H9 (cell line): ENCODE data around the gene CAT. TPM values are rescaled to one million over a fixed set of nuclear protein-coding genes. Genes with fewer than 3 reads are reported as not detected.

ENCODE experiments used
- DNase-seq: peaks from one replicate; pipeline ENCODE4 v3.0.0-alpha.2; 2017
- H2AFZ ChIP-seq: one replicate; pipeline ENCODE4 v1.6.1; 2013; ENCODE audit warnings: mild to moderate bottlenecking, low read length, control low read depth, moderate library complexity
- H2AK5ac ChIP-seq: 2 replicates; pipeline ENCODE4 v1.6.1; 2013; ENCODE audit warnings: low read length, control low read depth, mixed read lengths; ENCODE audit not compliant: insufficient read length
- H2BK120ac ChIP-seq: one replicate; pipeline ENCODE4 v1.6.1; 2013; ENCODE audit warnings: low read depth, mild to moderate bottlenecking, low read length, control low read depth, inconsistent platforms; ENCODE audit not compliant: poor library complexity, severe bottlenecking
- H2BK12ac ChIP-seq: 2 replicates; pipeline ENCODE4 v1.6.1; 2013; ENCODE audit warnings: low read length, control low read depth, mixed read lengths, low read depth; ENCODE audit not compliant: insufficient read length
- H2BK15ac ChIP-seq: 2 replicates; pipeline ENCODE4 v1.6.1; 2013; ENCODE audit warnings: low read depth, low read length, control low read depth
- H2BK20ac ChIP-seq: one replicate; pipeline ENCODE4 v1.6.1; 2013; ENCODE audit warnings: low read depth, mild to moderate bottlenecking, low read length, control low read depth, inconsistent platforms; ENCODE audit not compliant: poor library complexity, severe bottlenecking
- H2BK5ac ChIP-seq: 2 replicates; pipeline ENCODE4 v1.6.1; 2013; ENCODE audit warnings: low read length, control low read depth, mixed read lengths; ENCODE audit not compliant: insufficient read length
- H3K14ac ChIP-seq: 2 replicates; pipeline ENCODE4 v1.6.1; 2013; ENCODE audit warnings: low read length, control low read depth; ENCODE audit not compliant: insufficient read depth
- H3K18ac ChIP-seq: 2 replicates; pipeline ENCODE4 v1.6.1; 2013; ENCODE audit warnings: low read depth, mild to moderate bottlenecking, mixed read lengths, low read length, control low read depth; ENCODE audit not compliant: insufficient read length
- H3K23ac ChIP-seq: 2 replicates; pipeline ENCODE4 v1.6.1; 2013; ENCODE audit warnings: low read length, control low read depth, mixed read lengths, low read depth; ENCODE audit not compliant: insufficient read length
- H3K23me2 ChIP-seq: 2 replicates; pipeline ENCODE4 v1.6.1; 2013; ENCODE audit warnings: low read depth, mild to moderate bottlenecking, mixed read lengths, low read length, control low read depth; ENCODE audit not compliant: insufficient read length, poor library complexity, severe bottlenecking
- H3K27ac ChIP-seq: 2 replicates; pipeline ENCODE4 v1.5.1; 2013; ENCODE audit warnings: low read length, control low read depth, mixed read lengths, low read depth; ENCODE audit not compliant: insufficient read length
- H3K27me3 ChIP-seq: 2 replicates; pipeline ENCODE4 v1.6.1; 2013; ENCODE audit warnings: low read length, control low read depth, inconsistent platforms; ENCODE audit not compliant: insufficient read depth
- H3K4ac ChIP-seq: 2 replicates; pipeline ENCODE4 v1.6.1; 2013; ENCODE audit warnings: low read depth, mild to moderate bottlenecking, control low read depth, inconsistent platforms, low read length, moderate library complexity
- H3K4me1 ChIP-seq: 2 replicates; pipeline ENCODE4 v1.6.1; 2013; ENCODE audit warnings: low read length, control low read depth, inconsistent platforms; ENCODE audit not compliant: insufficient read depth
- H3K4me2 ChIP-seq: 2 replicates; pipeline ENCODE4 v1.6.1; 2013; ENCODE audit warnings: low read length, control low read depth, mixed read lengths; ENCODE audit not compliant: insufficient read length, insufficient read depth
- H3K56ac ChIP-seq: 2 replicates; pipeline ENCODE4 v1.6.1; 2013; ENCODE audit warnings: low read depth, mild to moderate bottlenecking, mixed read lengths, low read length, control low read depth; ENCODE audit not compliant: insufficient read length
- H3K79me1 ChIP-seq: 2 replicates; pipeline ENCODE4 v1.6.1; 2013; ENCODE audit warnings: low read depth, mild to moderate bottlenecking, moderate library complexity, low read length, control low read depth, inconsistent platforms; ENCODE audit not compliant: insufficient read depth, poor library complexity, severe bottlenecking
- H3K79me2 ChIP-seq: 2 replicates; pipeline ENCODE4 v1.6.1; 2013; ENCODE audit warnings: low read length, control low read depth, inconsistent platforms; ENCODE audit not compliant: insufficient read depth
- H3K9ac ChIP-seq: 2 replicates; pipeline ENCODE4 v1.6.1; 2013; ENCODE audit warnings: low read length, control low read depth, mixed read lengths; ENCODE audit not compliant: insufficient read length; ENCODE audit errors: extremely low read depth
- H3K9me3 ChIP-seq: one replicate; pipeline ENCODE4 v1.6.1; 2013; ENCODE audit warnings: low read depth, low read length, inconsistent platforms; ENCODE audit not compliant: control insufficient read depth
- H3T11ph ChIP-seq: one replicate; pipeline ENCODE4 v1.6.1; 2013; ENCODE audit warnings: mild to moderate bottlenecking, low read length, control low read depth, inconsistent platforms
- H4K20me1 ChIP-seq: one replicate; pipeline ENCODE4 v1.6.1; 2013; ENCODE audit not compliant: control insufficient read depth, insufficient read length, insufficient read depth
- H4K5ac ChIP-seq: 2 replicates; pipeline ENCODE4 v1.6.1; 2013; ENCODE audit warnings: low read depth, mild to moderate bottlenecking, mixed read lengths, low read length, control low read depth; ENCODE audit not compliant: insufficient read length
- H4K8ac ChIP-seq: replicated peaks from 2 replicates; pipeline ENCODE4 v1.6.1; 2013; ENCODE audit warnings: low read length, control low read depth, mixed read lengths, low read depth; ENCODE audit not compliant: insufficient read length
- H4K91ac ChIP-seq: 2 replicates; pipeline ENCODE4 v1.6.1; 2013; ENCODE audit warnings: low read depth, mild to moderate bottlenecking, moderate library complexity, mixed read lengths, low read length, control low read depth; ENCODE audit not compliant: insufficient read length
- H3K27ac Mint-ChIP-seq, 3 experiments: 2 replicates in 2 of 3; 3 replicates in 1 of 3; pipeline ENCODE4 v1.8.0; 2020 to 2021; ENCODE audit warnings: mixed read lengths in 3 of 3, mild to moderate bottlenecking in 1 of 3, moderate library complexity in 1 of 3
- H3K27me3 Mint-ChIP-seq: 2 replicates; pipeline ENCODE4 v1.8.0; 2021; ENCODE audit warnings: low read depth, mild to moderate bottlenecking, moderate library complexity, mixed read lengths
- H3K36me3 Mint-ChIP-seq, 3 experiments: 2 replicates in 2 of 3; 3 replicates in 1 of 3; pipeline ENCODE4 v1.8.0; 2020 to 2021; ENCODE audit warnings: low read depth in 3 of 3, mixed read lengths in 3 of 3; ENCODE audit not compliant: insufficient read depth in 1 of 3
- H3K4me1 Mint-ChIP-seq, 2 experiments: 2 replicates each; pipeline ENCODE4 v1.8.0; 2020; ENCODE audit warnings: mixed read lengths in 2 of 2
- H3K4me3 Mint-ChIP-seq, 2 experiments: 2 replicates in 1 of 2; 3 replicates in 1 of 2; pipeline ENCODE4 v1.8.0; 2020 to 2021; ENCODE audit warnings: mild to moderate bottlenecking in 2 of 2, mixed read lengths in 2 of 2, moderate library complexity in 1 of 2
- H3K9me3 Mint-ChIP-seq, 2 experiments: 2 replicates in 1 of 2; 3 replicates in 1 of 2; pipeline ENCODE4 v1.8.0; 2020; ENCODE audit warnings: mild to moderate bottlenecking in 2 of 2, mixed read lengths in 2 of 2, moderate library complexity in 1 of 2
- CTCF ChIP-seq: fragments of 200-600 bp; sonication (generic); conservative IDR thresholded peaks from 3 replicates; pipeline ENCODE4 v1.8.0; 2021; ENCODE audit warnings: antibody characterized with exemption, mild to moderate bottlenecking
- WGBS: extraction: QIAGEN DNeasy Blood & Tissue Kit; methylation state at CpG from one replicate; pipeline ENCODE4 v1.1.7; 2013; ENCODE audit warnings: missing lambda C conversion rate, low lambda C conversion rate, mixed read lengths; ENCODE audit not compliant: insufficient read length; ENCODE audit errors: extremely low coverage; 5-methylcytosine and 5-hydroxymethylcytosine counted together
- total RNA-seq: library from RNA; stranded (reverse); gene quantifications from 2 replicates; pipeline ENCODE4 v1.2.1, GENCODE V29; 2021

Gene CAT
- total RNA-seq, 1 experiment from 2014 or later, result 9.9 TPM

GRCh38 chr11:34488855-34489557 is 50.3 kb downstream of the CAT start:
- peaks cover 4% of the 10 kb centered on the region for H3K27me3 Mint-ChIP-seq

More at GRCh38 chr11:34488855-34489557, 50.3 kb downstream of the CAT start:
- H3K4me3 Mint-ChIP-seq, result no peak overlapping the region
- Histone ChIP-seq H3K18ac (no peak overlapping the region), H3K79me1 (no peaks in the 10 kb centered on the region), H2AK5ac (no peak overlapping the region), H2BK5ac (no peak overlapping the region), H3K9ac (no peak overlapping the region), H4K20me1 (no peaks in the 10 kb centered on the region), H3K79me2 (no peaks in the 10 kb centered on the region), H2BK15ac (no peak overlapping the region), H3K14ac (no peak overlapping the region), H2BK20ac (no peak overlapping the region), H3K27ac (no peak overlapping the region), H3K27me3 (no peaks in the 10 kb centered on the region), H3K23me2 (no peaks in the 10 kb centered on the region), H4K5ac (no peak overlapping the region), H4K91ac (no peak overlapping the region), H3K4me2 (no peak overlapping the region), H3K4me1 (no peaks in the 10 kb centered on the region), H3K56ac (no peak overlapping the region), H2BK12ac (no peak overlapping the region), H3K23ac (no peak overlapping the region), H3K9me3 (no peaks in the 10 kb centered on the region), H3K4ac (no peak overlapping the region), H2AFZ (no peak overlapping the region), H3T11ph (no peak overlapping the region), H2BK120ac (no peak overlapping the region), H4K8ac (no peak overlapping the region)
- H3K9me3 Mint-ChIP-seq, result no peaks in the 10 kb centered on the region
- WGBS, result no CpG with 5 or more reads among the region's 12 CpGs
- H3K27ac Mint-ChIP-seq, result no peak overlapping the region
- peaks cover 4 to 9% of the 10 kb centered on the region in 2 experiments for H3K4me1 Mint-ChIP-seq
- DNase-seq, result no peak
- no peak for TF ChIP-seq CTCF
- H3K36me3 Mint-ChIP-seq, result no peaks in the 10 kb centered on the region
